ENCODE data around the gene MINDY4. TPM values are rescaled to one million over a fixed set of nuclear protein-coding genes. Genes with fewer than 3 reads are reported as not detected.

The MINDY4 gene
- total and polyA plus RNA-seq, 8 donors, result 1.6 to 22.8 (median 6.4) TPM; not detected in 1

DNA sequence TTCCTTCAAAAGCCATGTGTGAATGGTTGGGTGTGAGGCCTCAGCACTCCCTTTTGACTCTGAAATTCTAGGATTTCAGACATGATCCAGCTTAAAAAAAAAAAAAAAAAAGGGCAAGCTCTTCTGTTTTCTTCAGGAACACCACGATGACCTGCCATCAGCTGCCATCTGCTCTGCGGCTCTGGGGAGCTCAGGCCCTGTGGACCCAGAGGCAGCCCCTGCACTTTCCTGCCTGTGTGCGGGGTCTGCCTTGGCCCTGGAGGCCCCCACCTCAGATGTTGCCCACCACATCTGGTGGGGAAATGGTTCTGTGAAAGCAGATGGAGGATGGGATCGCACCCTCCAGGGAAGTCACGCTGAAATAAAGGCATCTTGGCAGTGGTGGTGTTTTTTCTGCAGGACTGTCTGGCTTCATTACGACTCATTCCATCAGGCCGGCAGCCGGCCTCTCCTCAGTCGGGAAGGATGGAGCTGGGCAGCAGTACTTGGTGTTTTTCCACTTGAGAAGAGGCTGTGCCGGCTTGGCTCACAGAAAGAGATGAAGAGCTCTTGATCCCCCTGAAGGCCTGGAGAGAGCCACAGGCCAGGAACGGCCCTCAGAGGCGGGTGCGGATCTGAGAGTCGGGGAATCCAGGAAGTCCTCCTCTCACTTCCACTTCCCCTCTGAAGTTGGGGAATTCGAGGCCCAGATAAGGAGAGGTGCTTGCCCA is 74.4 kb downstream of the MINDY4 start:
- DNase-seq, result peak in 1 of 2 donors; percentile 59
- 57 to 72% (median 67%) methylated on average over 14 to 15 of the region's 15 CpGs for WGBS, 5 donors

DNA sequence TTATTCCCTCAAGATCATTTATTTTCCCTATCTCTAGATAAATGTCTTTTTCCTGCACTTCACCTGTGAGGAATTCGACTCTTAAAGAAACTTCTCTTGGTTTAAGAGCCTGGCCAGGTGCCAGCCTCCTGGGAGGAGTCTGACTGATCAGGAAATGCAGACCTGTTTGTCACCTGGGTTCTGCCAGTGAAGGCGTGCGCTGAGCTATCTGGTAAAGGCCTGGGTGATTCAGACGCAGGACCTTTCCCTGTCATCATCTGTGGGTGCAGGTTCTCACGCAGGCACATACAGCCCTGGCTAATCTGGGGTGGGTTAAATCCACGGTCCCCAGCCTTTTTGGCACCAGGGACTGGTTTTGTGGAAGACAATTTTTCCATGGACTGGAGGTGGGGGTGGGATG is 75.2 kb downstream of the MINDY4 start:
- peaks cover 0 to 7% (median 2%) of the 10 kb centered on the region in 4 donors for H3K36me3 ChIP-seq
- peak; percentile 61 to 85 for DNase-seq
- intact Hi-C loops (cut with DNase I; ENCODE audit: low total_unique reads), result no loop called here
- no peaks in the 10 kb centered on the region for H3K27me3 ChIP-seq
- H3K9me3 ChIP-seq, result no peaks in the 10 kb centered on the region
- TF ChIP-seq POLR2AphosphoS5 (IDR thresholded peaks at IDR 0.05), result no peak
- TF ChIP-seq, protein P1, sequence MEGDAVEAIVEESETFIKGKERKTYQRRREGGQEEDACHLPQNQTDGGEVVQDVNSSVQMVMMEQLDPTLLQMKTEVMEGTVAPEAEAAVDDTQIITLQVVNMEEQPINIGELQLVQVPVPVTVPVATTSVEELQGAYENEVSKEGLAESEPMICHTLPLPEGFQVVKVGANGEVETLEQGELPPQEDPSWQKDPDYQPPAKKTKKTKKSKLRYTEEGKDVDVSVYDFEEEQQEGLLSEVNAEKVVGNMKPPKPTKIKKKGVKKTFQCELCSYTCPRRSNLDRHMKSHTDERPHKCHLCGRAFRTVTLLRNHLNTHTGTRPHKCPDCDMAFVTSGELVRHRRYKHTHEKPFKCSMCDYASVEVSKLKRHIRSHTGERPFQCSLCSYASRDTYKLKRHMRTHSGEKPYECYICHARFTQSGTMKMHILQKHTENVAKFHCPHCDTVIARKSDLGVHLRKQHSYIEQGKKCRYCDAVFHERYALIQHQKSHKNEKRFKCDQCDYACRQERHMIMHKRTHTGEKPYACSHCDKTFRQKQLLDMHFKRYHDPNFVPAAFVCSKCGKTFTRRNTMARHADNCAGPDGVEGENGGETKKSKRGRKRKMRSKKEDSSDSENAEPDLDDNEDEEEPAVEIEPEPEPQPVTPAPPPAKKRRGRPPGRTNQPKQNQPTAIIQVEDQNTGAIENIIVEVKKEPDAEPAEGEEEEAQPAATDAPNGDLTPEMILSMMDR (IDR thresholded peaks at IDR 0.05), result no peak
- TF ChIP-seq EP300 (IDR thresholded peaks at IDR 0.05), result no peak
- TF ChIP-seq POLR2A (IDR thresholded peaks at IDR 0.05), result no peak
- no peak overlapping the region for H3K4me3 ChIP-seq
- H3K27ac ChIP-seq, result peak overlapping the region in 4 of 5 donors; percentile 57 to 82 (median 78)
- WGBS, 5 donors, result 35 to 62% (median 44%) methylated on average over 6 of the region's 6 CpGs
- H3K4me1 ChIP-seq, result peaks cover 0 to 74% (median 32%) of the 10 kb centered on the region in 4 donors

More for the DNA sequence above, 74.4 kb downstream of the MINDY4 start:
- intact Hi-C loops (cut with DNase I; ENCODE audit: low total_unique reads), result no loop called here
- no peaks in the 10 kb centered on the region for H3K9me3 ChIP-seq
- peaks cover 0 to 67% (median 32%) of the 10 kb centered on the region in 4 donors for H3K4me1 ChIP-seq
- H3K27ac ChIP-seq, result peak overlapping the region; percentile 15 to 82 (median 76)
- no peak overlapping the region for H3K4me3 ChIP-seq
- TF ChIP-seq POLR2AphosphoS5 (IDR thresholded peaks at IDR 0.05) (no peak), POLR2A (IDR thresholded peaks at IDR 0.05) (no peak), EP300 (IDR thresholded peaks at IDR 0.05) (no peak)
- TF ChIP-seq, protein P1 (IDR thresholded peaks at IDR 0.05), result no peak
- no peaks in the 10 kb centered on the region for H3K27me3 ChIP-seq
- peaks cover 0 to 15% (median 4%) of the 10 kb centered on the region in 4 donors for H3K36me3 ChIP-seq

DNA sequence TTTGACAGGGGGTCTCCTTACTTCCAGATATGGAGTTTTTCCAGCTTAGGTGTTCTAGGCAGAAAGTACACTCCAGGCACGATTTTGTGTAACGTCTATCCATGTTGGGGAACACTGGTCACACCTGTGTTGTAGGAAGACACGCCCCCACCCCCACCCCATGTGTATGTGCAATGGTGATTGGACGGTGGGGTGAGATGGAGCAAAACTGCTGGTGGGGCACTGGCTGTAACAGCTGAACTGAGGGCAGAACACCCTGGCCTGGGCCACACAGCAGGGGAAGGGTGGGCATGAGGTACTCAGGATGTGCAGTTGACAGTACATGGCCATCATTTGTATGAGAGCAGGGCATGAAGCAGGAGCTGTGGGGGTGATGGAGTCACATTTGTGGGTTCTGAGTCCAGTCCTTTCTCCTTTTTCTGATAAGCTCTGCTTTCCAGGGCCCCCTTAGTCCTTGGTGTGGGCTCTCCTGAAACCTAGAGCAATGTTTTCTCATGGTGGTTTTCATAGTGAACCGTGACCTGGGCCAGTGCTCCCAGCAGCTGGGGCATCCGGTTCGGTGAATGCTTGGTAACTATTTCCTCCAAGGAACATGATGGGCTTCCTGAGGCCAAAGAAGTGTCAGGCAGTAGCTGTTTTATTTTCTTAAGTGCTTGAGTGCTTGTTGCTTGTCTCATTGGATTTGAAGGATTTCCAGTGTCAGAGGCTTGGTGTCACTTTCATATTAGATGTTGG is 77.1 kb downstream of the MINDY4 start:
- Histone ChIP-seq H3K9me3 (no peaks in the 10 kb centered on the region), H3K4me3 (no peak overlapping the region), H3K27me3 (no peaks in the 10 kb centered on the region), H3K4me1 (peaks cover 4 to 81% (median 36%) of the 10 kb centered on the region in 4 donors), H3K27ac (peak overlapping the region in 2 of 5 donors; percentile 76 to 82), H3K36me3 (no peaks in the 10 kb centered on the region)
- DNase-seq, result no peak
- WGBS, 5 donors, result 60 to 87% (median 83%) methylated on average over 7 of the region's 7 CpGs
- intact Hi-C loops (cut with DNase I; ENCODE audit: low total_unique reads), result no loop called here
- TF ChIP-seq POLR2AphosphoS5 (IDR thresholded peaks at IDR 0.05) (no peak), POLR2A (IDR thresholded peaks at IDR 0.05) (no peak), EP300 (IDR thresholded peaks at IDR 0.05) (no peak)
- TF ChIP-seq, protein P1 (IDR thresholded peaks at IDR 0.05), result no peak

DNA sequence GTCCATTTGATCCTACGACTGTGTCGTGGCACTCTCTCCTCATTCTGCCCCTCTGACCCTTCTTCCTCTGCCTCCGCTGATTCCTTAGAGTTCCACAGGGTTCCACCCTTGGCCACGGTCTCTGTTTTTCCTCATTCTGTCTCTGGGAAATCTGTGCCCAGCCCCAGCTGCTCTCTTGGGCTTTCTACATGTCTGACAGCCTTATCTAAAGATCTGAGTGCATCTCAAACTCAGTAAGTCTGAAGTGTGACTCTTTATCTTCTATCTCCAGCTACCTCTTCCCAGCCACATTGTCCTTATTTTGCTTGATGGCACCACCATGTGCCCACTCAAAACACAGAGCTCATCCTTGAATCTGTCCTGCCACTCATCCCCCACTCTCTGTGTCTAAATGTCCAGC is 78.3 kb downstream of the MINDY4 start:
- H3K27me3 ChIP-seq, result no peaks in the 10 kb centered on the region
- peaks cover 0 to 9% (median 0%) of the 10 kb centered on the region in 4 donors for H3K36me3 ChIP-seq
- H3K4me3 ChIP-seq, result no peak overlapping the region
- intact Hi-C loops (cut with DNase I; ENCODE audit: low total_unique reads), result no loop called here
- H3K4me1 ChIP-seq, result peaks cover 4 to 77% (median 30%) of the 10 kb centered on the region in 4 donors
- H3K27ac ChIP-seq, result peak overlapping the region in 3 of 5 donors; percentile 31 to 82 (median 62)
- no peaks in the 10 kb centered on the region for H3K9me3 ChIP-seq
- no peak for TF ChIP-seq POLR2A (IDR thresholded peaks at IDR 0.05)
- no peak for TF ChIP-seq POLR2AphosphoS5 (IDR thresholded peaks at IDR 0.05)
- no peak for TF ChIP-seq EP300 (IDR thresholded peaks at IDR 0.05)
- TF ChIP-seq, protein P1 (IDR thresholded peaks at IDR 0.05), result no peak
- WGBS, 5 donors, result 72 to 90% (median 82%) methylated on average over 4 of the region's 4 CpGs
- DNase-seq, result no peak
